Neural crest cell (in vitro differentiated cells): ENCODE measurements around the gene FBXW2. TPM values are rescaled to one million over a fixed set of nuclear protein-coding genes. Genes with fewer than 3 reads are reported as not detected.

Experiments used
- DNase-seq: peaks from one replicate; pipeline ENCODE4 v3.0.0; 2021; ENCODE audit warnings: low read depth, mixed read lengths, low spot score
- H3K27ac Mint-ChIP-seq: one replicate; pipeline ENCODE4 v1.8.0; 2021; ENCODE audit warnings: mild to moderate bottlenecking, mixed read lengths; ENCODE audit not compliant: unreplicated experiment
- H3K27me3 Mint-ChIP-seq: 2 replicates; pipeline ENCODE4 v1.8.0; 2021; ENCODE audit warnings: low read depth, mild to moderate bottlenecking, mixed read lengths
- H3K36me3 Mint-ChIP-seq: 2 replicates; pipeline ENCODE4 v1.8.0; 2021; ENCODE audit warnings: low read depth, mild to moderate bottlenecking, mixed read lengths
- H3K4me1 Mint-ChIP-seq: 2 replicates; pipeline ENCODE4 v1.8.0; 2021; ENCODE audit warnings: mixed read lengths
- H3K4me3 Mint-ChIP-seq: one replicate; pipeline ENCODE4 v1.8.0; 2021; ENCODE audit warnings: mild to moderate bottlenecking, mixed read lengths
- H3K9me3 Mint-ChIP-seq: 2 replicates; pipeline ENCODE4 v1.8.0; 2021; ENCODE audit warnings: mixed read lengths
- total RNA-seq: library from RNA; stranded (reverse); gene quantifications from 2 replicates; pipeline ENCODE4 v1.2.1, GENCODE V29; 2021
- TF ChIP-seq, protein P1 (sequence below): fragments of 200-600 bp; sonication (generic); conservative IDR thresholded peaks from 2 replicates; pipeline ENCODE4 v1.5.0; 2021; ENCODE audit warnings: antibody characterized with exemption, mild to moderate bottlenecking

Gene FBXW2
- total RNA-seq, 1 donor from 2014 or later = 63.3 TPM

DNA sequence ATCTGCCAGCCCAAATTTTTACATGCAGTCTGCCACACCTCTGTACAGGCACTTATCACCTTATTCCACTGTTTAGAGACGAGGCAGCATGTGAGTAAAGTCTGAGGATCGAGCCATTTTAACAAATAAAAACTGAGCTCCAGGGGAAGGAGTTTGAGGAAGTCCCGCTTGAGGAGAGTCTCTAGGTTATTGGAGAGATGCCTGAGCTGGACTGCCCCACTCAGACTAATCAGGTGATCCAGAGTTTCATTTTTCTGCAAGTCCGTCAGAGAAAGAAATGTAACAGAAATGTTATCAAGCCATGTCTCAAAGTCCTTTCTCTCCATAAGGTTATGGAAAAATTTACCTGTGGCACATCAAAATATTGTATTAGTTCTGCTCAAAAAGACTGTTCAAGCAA is 5.3 kb downstream of the FBXW2 start:
- no peak for DNase-seq
- TF ChIP-seq, protein P1, sequence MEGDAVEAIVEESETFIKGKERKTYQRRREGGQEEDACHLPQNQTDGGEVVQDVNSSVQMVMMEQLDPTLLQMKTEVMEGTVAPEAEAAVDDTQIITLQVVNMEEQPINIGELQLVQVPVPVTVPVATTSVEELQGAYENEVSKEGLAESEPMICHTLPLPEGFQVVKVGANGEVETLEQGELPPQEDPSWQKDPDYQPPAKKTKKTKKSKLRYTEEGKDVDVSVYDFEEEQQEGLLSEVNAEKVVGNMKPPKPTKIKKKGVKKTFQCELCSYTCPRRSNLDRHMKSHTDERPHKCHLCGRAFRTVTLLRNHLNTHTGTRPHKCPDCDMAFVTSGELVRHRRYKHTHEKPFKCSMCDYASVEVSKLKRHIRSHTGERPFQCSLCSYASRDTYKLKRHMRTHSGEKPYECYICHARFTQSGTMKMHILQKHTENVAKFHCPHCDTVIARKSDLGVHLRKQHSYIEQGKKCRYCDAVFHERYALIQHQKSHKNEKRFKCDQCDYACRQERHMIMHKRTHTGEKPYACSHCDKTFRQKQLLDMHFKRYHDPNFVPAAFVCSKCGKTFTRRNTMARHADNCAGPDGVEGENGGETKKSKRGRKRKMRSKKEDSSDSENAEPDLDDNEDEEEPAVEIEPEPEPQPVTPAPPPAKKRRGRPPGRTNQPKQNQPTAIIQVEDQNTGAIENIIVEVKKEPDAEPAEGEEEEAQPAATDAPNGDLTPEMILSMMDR = no peak
- Mint-ChIP-seq H3K27ac (no peak overlapping the region), H3K27me3 (no peaks in the 10 kb centered on the region), H3K36me3 (peaks cover 6% of the 10 kb centered on the region), H3K4me1 (peaks cover 35% of the 10 kb centered on the region), H3K9me3 (no peaks in the 10 kb centered on the region), H3K4me3 (no peak overlapping the region)

DNA sequence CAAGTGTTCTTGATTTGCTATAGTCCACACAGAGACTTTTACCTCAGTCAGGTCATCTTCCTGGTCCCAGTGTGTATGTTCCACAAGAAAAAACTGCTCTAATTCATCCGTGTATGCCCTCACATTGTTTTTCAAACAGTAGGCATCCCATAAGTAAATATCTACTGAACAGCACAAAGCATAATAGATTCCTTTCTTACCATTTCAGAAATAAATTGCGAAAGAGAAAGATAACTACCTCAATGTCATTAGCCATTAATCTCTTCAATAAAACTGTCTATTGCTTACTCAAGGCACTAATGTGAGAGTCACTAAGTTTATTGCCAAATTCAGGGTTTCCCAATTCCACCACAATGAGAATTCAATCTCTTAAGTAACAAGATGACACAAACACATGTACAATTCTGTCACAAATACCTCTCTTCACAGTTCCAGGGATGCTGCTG is 9.6 kb downstream of the FBXW2 start:
- H3K4me3 Mint-ChIP-seq = no peak overlapping the region
- H3K9me3 Mint-ChIP-seq = no peaks in the 10 kb centered on the region
- H3K27me3 Mint-ChIP-seq = no peaks in the 10 kb centered on the region
- peaks cover 8% of the 10 kb centered on the region for H3K36me3 Mint-ChIP-seq
- H3K4me1 Mint-ChIP-seq = peaks cover 10% of the 10 kb centered on the region
- TF ChIP-seq, protein P1 = no peak
- no peak overlapping the region for H3K27ac Mint-ChIP-seq
- no peak for DNase-seq

DNA sequence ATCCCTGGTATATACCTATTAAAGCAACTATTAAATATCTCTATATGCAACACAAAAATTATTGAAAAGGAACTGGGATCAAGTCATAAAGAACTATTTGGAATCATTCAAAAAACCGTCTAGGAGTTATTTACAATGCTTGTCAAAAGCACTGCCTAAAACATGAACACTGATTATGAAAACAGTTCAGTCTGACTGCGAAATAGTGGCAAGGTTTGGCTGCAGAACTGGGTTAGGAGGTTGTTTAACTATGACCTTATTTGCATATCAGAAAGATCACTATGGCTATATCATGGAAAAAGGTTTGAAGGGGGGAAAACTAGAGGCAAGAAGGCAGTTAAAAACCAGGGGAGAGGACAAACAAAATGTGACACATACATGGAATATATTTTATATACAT is 12.0 kb downstream of the FBXW2 start:
- Mint-ChIP-seq H3K4me1 (peaks cover 5% of the 10 kb centered on the region), H3K9me3 (no peaks in the 10 kb centered on the region), H3K36me3 (peaks cover 6% of the 10 kb centered on the region), H3K4me3 (no peak overlapping the region), H3K27me3 (no peaks in the 10 kb centered on the region), H3K27ac (no peak overlapping the region)
- no peak for DNase-seq
- TF ChIP-seq, protein P1 = no peak

DNA sequence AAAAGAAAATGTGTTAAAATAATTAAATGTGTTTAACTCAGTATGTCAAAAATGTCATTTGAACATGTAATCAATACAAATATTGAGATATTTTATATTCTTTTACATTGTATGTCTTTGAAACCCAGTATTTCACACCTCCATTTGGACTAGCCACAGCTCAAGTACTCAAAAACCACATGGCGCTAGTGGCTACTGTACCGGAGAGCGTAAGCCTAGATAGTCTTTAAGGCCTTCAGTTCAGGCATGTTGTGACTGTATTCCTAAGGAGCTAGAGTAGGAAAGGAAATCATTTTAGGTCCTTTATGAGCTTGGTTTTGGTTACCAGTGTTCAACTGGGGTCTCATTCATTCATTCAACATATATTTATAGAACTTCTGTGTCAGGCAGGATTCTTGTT is 12.8 kb downstream of the FBXW2 start:
- peaks cover 5% of the 10 kb centered on the region for H3K4me1 Mint-ChIP-seq
- DNase-seq = no peak
- peaks cover 6% of the 10 kb centered on the region for H3K36me3 Mint-ChIP-seq
- H3K4me3 Mint-ChIP-seq = no peak overlapping the region
- TF ChIP-seq, protein P1 = no peak
- H3K27ac Mint-ChIP-seq = no peak overlapping the region
- H3K27me3 Mint-ChIP-seq = no peaks in the 10 kb centered on the region
- H3K9me3 Mint-ChIP-seq = no peaks in the 10 kb centered on the region

DNA sequence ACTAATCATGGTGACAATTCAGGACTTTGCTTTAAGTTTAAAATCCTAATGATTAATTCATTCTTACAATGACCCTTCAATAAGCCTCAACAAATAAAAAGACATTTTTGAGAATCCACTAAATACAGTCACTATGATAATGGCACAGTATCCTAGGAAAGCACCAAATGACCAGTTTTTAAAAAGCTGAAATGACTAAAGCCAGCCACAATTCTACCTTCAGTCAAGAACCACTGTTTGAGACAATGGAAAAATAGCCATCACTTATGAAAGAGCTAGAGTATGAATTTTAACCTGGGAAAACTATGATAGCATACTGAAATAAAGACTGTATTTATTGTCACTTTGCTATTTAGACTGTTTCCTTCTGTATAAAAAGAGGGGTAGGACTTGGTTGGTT is 14.0 kb downstream of the FBXW2 start:
- Mint-ChIP-seq H3K4me1 (peaks cover 5% of the 10 kb centered on the region), H3K36me3 (peaks cover 9% of the 10 kb centered on the region), H3K27ac (no peak overlapping the region), H3K9me3 (no peaks in the 10 kb centered on the region), H3K4me3 (no peak overlapping the region), H3K27me3 (no peaks in the 10 kb centered on the region)
- TF ChIP-seq, protein P1 = no peak
- DNase-seq = no peak

DNA sequence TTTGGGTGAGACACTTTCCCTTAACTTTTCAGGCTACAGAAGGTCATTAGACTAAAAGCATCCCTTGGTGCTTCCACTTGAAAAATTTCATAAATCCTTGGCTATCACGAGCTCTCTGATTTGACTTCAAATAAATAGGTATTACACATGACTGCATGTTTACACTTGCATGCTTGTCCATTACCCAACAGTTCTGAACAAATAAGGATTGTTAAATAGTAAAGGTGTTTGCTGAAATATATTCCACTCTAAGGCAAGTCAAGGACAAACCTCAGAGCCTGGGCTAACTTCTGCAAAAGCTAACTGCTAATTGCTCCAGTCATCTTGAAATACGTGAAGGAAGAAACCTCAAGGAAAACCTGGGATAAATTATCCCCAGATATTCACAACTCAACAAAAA is 14.5 kb downstream of the FBXW2 start:
- Mint-ChIP-seq H3K27ac (no peak overlapping the region), H3K4me3 (no peak overlapping the region), H3K4me1 (peaks cover 2% of the 10 kb centered on the region), H3K9me3 (no peaks in the 10 kb centered on the region), H3K27me3 (no peaks in the 10 kb centered on the region), H3K36me3 (peaks cover 9% of the 10 kb centered on the region)
- DNase-seq = no peak
- TF ChIP-seq, protein P1 = no peak
